ENCODE results near the gene CD200. TPM values are rescaled to one million over a fixed set of nuclear protein-coding genes. Genes with fewer than 3 reads are reported as not detected.

The CD200 gene
- total RNA-seq, 2 donors from 2014 or later = 2.0 to 2.6 TPM

- intact Hi-C loops (cut with DNase I) = no loop called here
- WGBS, 2 donors = 86 to 91% methylated on average over 9 of the region's 9 CpGs
- no peak for TF ChIP-seq POLR2A (IDR thresholded peaks at IDR 0.05)
- TF ChIP-seq CTCF (IDR thresholded peaks at IDR 0.05) = no peak
- Histone ChIP-seq H3K27ac (no peak overlapping the region), H3K36me3 (replicated peaks in 1 of 2; ENCODE audit: insufficient read depth in 1 of 2, low read depth in 2 of 2) (no peaks in the 10 kb centered on the region), H3K27me3 (no peaks in the 10 kb centered on the region), H3K9me3 (no peaks in the 10 kb centered on the region), H3K4me1 (no peaks in the 10 kb centered on the region), H3K4me3 (no peak overlapping the region)
- no peak for ATAC-seq
- DNase-seq = no peak
Observed at GRCh38 chr3:112306825-112307224, 26.1 kb upstream of the CD200 start.

- Histone ChIP-seq H3K27me3 (no peaks in the 10 kb centered on the region), H3K4me3 (no peak overlapping the region), H3K4me1 (no peaks in the 10 kb centered on the region), H3K27ac (no peak overlapping the region), H3K36me3 (replicated peaks in 1 of 2; ENCODE audit: insufficient read depth in 1 of 2, low read depth in 2 of 2) (no peaks in the 10 kb centered on the region), H3K9me3 (no peaks in the 10 kb centered on the region)
- DNase-seq = no peak
- no peak for ATAC-seq
- no peak for TF ChIP-seq POLR2A (IDR thresholded peaks at IDR 0.05)
- 60 to 79% methylated on average over 4 of the region's 4 CpGs for WGBS, 2 donors
- intact Hi-C loops (cut with DNase I) = no loop called here
Observed at GRCh38 chr3:112307557-112307956, 25.4 kb upstream of the CD200 start.

GRCh38 chr3:112308151-112308911, 24.6 kb upstream of the CD200 start:
- Histone ChIP-seq H3K27me3 (no peaks in the 10 kb centered on the region), H3K4me3 (no peak overlapping the region), H3K9me3 (no peaks in the 10 kb centered on the region), H3K27ac (no peak overlapping the region), H3K4me1 (no peaks in the 10 kb centered on the region), H3K36me3 (replicated peaks in 1 of 2; ENCODE audit: insufficient read depth in 1 of 2, low read depth in 2 of 2) (no peaks in the 10 kb centered on the region)
- TF ChIP-seq CTCF (IDR thresholded peaks at IDR 0.05) (no peak), POLR2A (IDR thresholded peaks at IDR 0.05) (no peak)
- 61 to 64% methylated on average over 7 of the region's 7 CpGs for WGBS, 2 donors
- no peak for ATAC-seq
- DNase-seq = peak in 3 of 4 donors; percentile 21 to 38 (median 31)
- intact Hi-C loops (cut with DNase I) = no loop called here

GRCh38 chr3:112314649-112315048, 18.3 kb upstream of the CD200 start:
- ATAC-seq (no peak), DNase-seq (no peak)
- TF ChIP-seq CTCF (IDR thresholded peaks at IDR 0.05) (no peak), POLR2A (IDR thresholded peaks at IDR 0.05) (no peak)
- H3K9me3 ChIP-seq = no peaks in the 10 kb centered on the region
- 72 to 78% methylated on average over 2 of the region's 2 CpGs for whole genome bisulfite sequencing, 2 donors
- no peaks in the 10 kb centered on the region for H3K27me3 ChIP-seq
- intact Hi-C loops (cut with DNase I) = no loop called here
- H3K4me1 ChIP-seq = no peaks in the 10 kb centered on the region
- no peaks in the 10 kb centered on the region for H3K36me3 ChIP-seq (replicated peaks in 1 of 2; ENCODE audit: insufficient read depth in 1 of 2, low read depth in 2 of 2)
- H3K27ac ChIP-seq = no peak overlapping the region
- H3K4me3 ChIP-seq = no peak overlapping the region

- no peaks in the 10 kb centered on the region for H3K9me3 ChIP-seq
- H3K4me1 ChIP-seq = no peaks in the 10 kb centered on the region
- H3K36me3 ChIP-seq (replicated peaks in 1 of 2; ENCODE audit: insufficient read depth in 1 of 2, low read depth in 2 of 2) = no peaks in the 10 kb centered on the region
- no peak overlapping the region for H3K27ac ChIP-seq
- intact Hi-C loops (cut with DNase I) = no loop called here
- H3K27me3 ChIP-seq = no peaks in the 10 kb centered on the region
- TF ChIP-seq CTCF (IDR thresholded peaks at IDR 0.05) (no peak), POLR2A (IDR thresholded peaks at IDR 0.05) (no peak)
- ATAC-seq = no peak
- no peak overlapping the region for H3K4me3 ChIP-seq
- no peak for DNase-seq
- WGBS, 2 donors = 85 to 98% methylated on average over 1 of the region's 1 CpG
Observed at GRCh38 chr3:112315791-112316190, 17.2 kb upstream of the CD200 start.

Data from body of pancreas (tissue), 4 donors.